Peyer's patch (tissue), 4 donors: ENCODE measurements around the gene LENG1.
"Not testable (repeated sequence)": the region's sequence is repeated elsewhere in the genome, so short reads cannot be mapped to it uniquely, and the experiment has no call there.

Experiments used
- CTCF ChIP-seq, 6 experiments: fragments of 450-650 bp in 4 of 6; fragments of 200-600 bp in 2 of 6; sonication (generic) in 1 of 6; IDR thresholded peaks; one replicate each; pipeline ENCODE4 v1.5.1; 2017 to 2019; ENCODE audit warnings: antibody characterized with exemption in 6 of 6, mild to moderate bottlenecking in 3 of 6, moderate library complexity in 1 of 6
- POLR2A ChIP-seq, 2 donors: fragments of 450-650 bp; IDR thresholded peaks; one replicate each; pipeline ENCODE4 v1.5.1; 2017; ENCODE audit warnings: antibody characterized with exemption in 2 of 2, mild to moderate bottlenecking in 2 of 2, moderate library complexity in 2 of 2

- TF ChIP-seq CTCF, POLR2A (IDR thresholded peaks at IDR 0.05): not testable (repeated sequence)
Measured at GRCh38 chr19:54194463-54194862, 34.9 kb upstream of the LENG1 start.
